OCI-LY7 (cell line): ENCODE results near the gene PCED1B.

Experiments used
- CTCF ChIP-seq: fragments of 200-600 bp; sonication (generic); conservative IDR thresholded peaks from 2 replicates; pipeline ENCODE4 v1.5.1; 2014; ENCODE audit warnings: mild to moderate bottlenecking, antibody characterized with exemption, low read length, moderate library complexity, mixed read lengths
- EZH2phosphoT487 ChIP-seq: fragments of 200-600 bp; sonication (generic); IDR thresholded peaks from 2 replicates; pipeline ENCODE4 v1.6.1; 2018; ENCODE audit warnings: low read depth, borderline replicate concordance, mild to moderate bottlenecking, mixed run types, antibody characterized with exemption, low read length, moderate library complexity, mixed read lengths

- no peak for TF ChIP-seq CTCF
- TF ChIP-seq EZH2phosphoT487, result no peak
Measured at GRCh38 chr12:47087088-47087688, 7.8 kb downstream of the PCED1B start.
